Retinal pigment epithelial cell (primary cell): ENCODE measurements around the gene AOX1.

Experiments used
- DNase-seq: peaks from one replicate; pipeline ENCODE4 v3.0.0-alpha.2; 2010; ENCODE audit warnings: low read depth
- H3K4me3 ChIP-seq: 2 replicates; pipeline ENCODE4 v1.5.1; 2011; ENCODE audit warnings: mild to moderate bottlenecking, low read length, control low read depth, moderate library complexity
- CTCF ChIP-seq: conservative IDR thresholded peaks from 2 replicates; pipeline ENCODE4 v1.5.1; 2011; ENCODE audit warnings: low read depth, low read length, control low read depth, inconsistent platforms

The AOX1 gene

GRCh38 chr2:200614249-200614648 lies 28.4 kb downstream of the AOX1 start:
- DNase-seq = no peak
- no peak for TF ChIP-seq CTCF
- H3K4me3 ChIP-seq = no peak overlapping the region

DNA sequence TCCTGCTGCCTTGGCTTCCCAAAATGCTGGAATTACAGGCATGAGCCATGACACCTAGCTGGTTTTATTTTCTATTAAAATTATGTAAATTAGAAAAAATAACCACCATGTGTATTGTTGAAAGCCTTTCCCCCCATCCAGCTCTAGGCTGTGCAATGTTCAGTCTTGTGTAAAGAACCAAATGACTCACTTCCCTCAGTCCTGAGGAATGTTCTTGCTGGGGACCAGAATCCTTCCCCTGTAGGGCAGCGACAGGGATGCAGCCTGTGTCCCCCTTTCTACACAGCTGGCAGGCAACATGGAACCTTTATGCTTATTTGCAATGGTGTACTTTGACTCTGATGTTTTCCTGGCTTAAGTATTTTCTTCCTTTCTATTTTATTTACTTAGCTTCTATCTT lies 29.4 kb downstream of the AOX1 start:
- TF ChIP-seq CTCF = peak; percentile 11
- no peak overlapping the region for H3K4me3 ChIP-seq
- DNase-seq = peak; percentile 33

- H3K4me3 ChIP-seq = no peak overlapping the region
- no peak for TF ChIP-seq CTCF
- no peak for DNase-seq
Measured at GRCh38 chr2:200616193-200616592, 30.4 kb downstream of the AOX1 start.

GRCh38 chr2:200616656-200617055 lies 30.8 kb downstream of the AOX1 start:
- H3K4me3 ChIP-seq = no peak overlapping the region
- TF ChIP-seq CTCF = no peak
- no peak for DNase-seq

DNA sequence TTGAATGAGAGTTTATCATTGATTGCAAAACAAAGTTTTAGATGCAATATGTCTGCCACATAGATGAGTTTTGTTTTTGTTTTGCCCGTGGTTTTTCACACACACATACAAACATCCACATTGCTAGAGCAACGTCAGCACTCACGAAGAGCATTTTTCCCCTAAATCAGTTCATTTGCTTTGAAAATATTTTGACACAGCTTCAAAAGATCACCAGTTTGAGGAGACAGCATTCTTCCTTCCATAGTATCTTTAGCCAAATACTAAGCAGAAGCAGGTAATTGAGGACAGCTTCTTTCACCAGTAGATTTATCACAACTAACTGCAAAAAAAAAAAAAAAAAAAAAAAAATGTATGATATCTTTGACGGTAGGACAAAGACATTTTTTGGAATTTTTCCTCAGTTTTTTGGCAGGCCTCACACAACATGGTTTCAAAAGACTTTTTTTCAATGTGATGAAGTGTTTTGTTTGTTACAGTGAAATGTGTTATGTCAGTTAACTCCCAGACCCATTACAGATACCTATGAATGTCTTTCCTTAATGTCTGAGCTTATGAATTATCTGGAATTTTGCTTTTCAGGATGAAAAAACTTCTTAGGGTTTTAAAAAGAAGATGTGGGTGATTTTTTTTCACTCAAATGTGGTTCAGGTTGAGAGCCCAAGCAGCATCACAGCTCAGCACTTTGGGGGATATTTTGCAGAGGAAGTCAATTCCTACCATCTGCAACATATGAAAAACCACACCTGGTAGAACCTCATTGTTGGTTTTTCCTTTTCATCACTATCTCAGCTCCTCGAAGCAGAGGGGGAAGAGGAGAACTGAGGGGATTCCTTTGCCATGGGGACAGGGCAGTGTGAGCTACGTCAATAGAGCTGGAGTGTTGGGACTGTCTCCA lies 31.6 kb downstream of the AOX1 start:
- no peak for DNase-seq
- no peak for TF ChIP-seq CTCF
- H3K4me3 ChIP-seq = no peak overlapping the region

GRCh38 chr2:200618054-200618419 lies 32.2 kb downstream of the AOX1 start:
- H3K4me3 ChIP-seq = no peak overlapping the region
- no peak for DNase-seq
- TF ChIP-seq CTCF = no peak

- H3K4me3 ChIP-seq = no peak overlapping the region
- DNase-seq = no peak
- peak; percentile 41 for TF ChIP-seq CTCF
Measured at GRCh38 chr2:200618590-200619021, 32.8 kb downstream of the AOX1 start.
